Measurements from ENCODE around the gene AOPEP.

Gene AOPEP

DNA sequence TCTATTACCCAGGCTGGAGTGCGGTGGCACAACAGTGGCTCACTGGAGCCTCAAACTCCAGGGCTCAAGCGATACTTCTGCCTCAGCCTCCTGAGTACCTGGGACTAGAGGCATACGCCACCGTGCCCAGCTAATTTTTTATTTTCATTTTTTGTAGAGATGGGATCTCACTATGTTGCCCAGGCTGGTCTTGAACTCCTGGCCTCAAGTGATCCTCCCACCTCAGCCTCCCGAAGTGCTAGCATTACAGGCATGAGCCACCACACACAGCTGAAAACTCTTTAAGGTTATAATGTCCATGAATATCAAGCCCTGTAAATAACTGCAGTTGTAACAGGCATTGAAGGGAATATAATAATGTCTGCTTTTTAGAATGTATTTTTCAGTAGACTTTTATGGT, 271.2 kb downstream of the AOPEP start:
- H3K27ac ChIP-seq (ENCODE audit: low read depth, low read length) = peak overlapping the region; percentile 93
- no peaks in the 10 kb centered on the region for H3K27me3 ChIP-seq (ENCODE audit: control insufficient read depth, insufficient read depth, low read length)
- H3K9ac ChIP-seq (ENCODE audit: low read length) = no peak overlapping the region
- H3K4me3 ChIP-seq (ENCODE audit: low read length) = no peak overlapping the region
- H3K36me3 ChIP-seq (ENCODE audit: control insufficient read depth, insufficient read depth, low read length) = no peaks in the 10 kb centered on the region
- H3K4me1 ChIP-seq (ENCODE audit: control insufficient read depth, insufficient read depth, low read length) = peaks cover 18% of the 10 kb centered on the region

DNA sequence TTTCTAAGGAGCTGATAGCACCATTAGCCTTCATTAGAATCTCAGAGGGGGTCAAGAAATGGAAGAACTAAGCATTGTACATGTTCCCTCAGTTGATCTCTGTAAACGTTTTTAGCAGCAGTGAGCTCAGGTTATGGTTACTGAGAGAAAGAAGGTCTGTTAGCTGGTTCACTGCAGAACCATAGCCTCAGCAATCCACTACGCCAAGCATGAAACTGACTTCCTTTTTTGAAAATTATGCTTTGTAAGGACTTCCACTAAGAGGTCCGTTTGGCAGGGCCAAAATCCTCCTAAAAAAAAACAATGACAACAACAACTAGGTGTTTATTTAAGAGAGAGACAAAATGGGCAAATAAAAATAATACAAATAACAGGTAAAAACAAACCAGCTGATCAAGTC, 273.3 kb downstream of the AOPEP start:
- no peaks in the 10 kb centered on the region for H3K36me3 ChIP-seq (ENCODE audit: control insufficient read depth, insufficient read depth, low read length)
- H3K9ac ChIP-seq (ENCODE audit: low read length) = no peak overlapping the region
- no peaks in the 10 kb centered on the region for H3K27me3 ChIP-seq (ENCODE audit: control insufficient read depth, insufficient read depth, low read length)
- peak overlapping the region; percentile 54 for H3K27ac ChIP-seq (ENCODE audit: low read depth, low read length)
- no peak overlapping the region for H3K4me3 ChIP-seq (ENCODE audit: low read length)
- peaks cover 26% of the 10 kb centered on the region for H3K4me1 ChIP-seq (ENCODE audit: control insufficient read depth, insufficient read depth, low read length)

DNA sequence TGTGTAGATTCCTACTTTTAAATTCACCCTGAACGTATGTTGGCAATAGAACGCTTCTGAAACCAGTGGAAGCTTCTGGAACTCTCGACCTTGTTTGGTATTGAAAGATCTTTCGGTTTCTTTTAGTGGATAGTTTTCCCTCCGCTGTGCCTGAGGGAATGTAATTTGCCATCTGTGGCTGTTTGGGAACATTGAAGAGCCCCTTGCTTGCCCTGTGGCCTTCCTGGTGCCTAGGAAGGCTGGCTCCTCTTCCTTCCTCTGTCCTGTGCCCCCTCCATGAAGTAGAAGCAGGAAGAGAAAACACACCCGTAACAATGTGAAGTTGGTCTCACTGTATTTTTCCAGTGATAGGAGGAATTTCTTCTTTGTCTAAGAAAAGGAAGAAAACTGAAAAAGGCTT, 274.3 kb downstream of the AOPEP start:
- Histone ChIP-seq H3K4me1 (ENCODE audit: control insufficient read depth, insufficient read depth, low read length) (peaks cover 19% of the 10 kb centered on the region), H3K9ac (ENCODE audit: low read length) (no peak overlapping the region), H3K27ac (ENCODE audit: low read depth, low read length) (peak overlapping the region; percentile 65), H3K4me3 (ENCODE audit: low read length) (peak overlapping the region; percentile 45), H3K36me3 (ENCODE audit: control insufficient read depth, insufficient read depth, low read length) (no peaks in the 10 kb centered on the region), H3K27me3 (ENCODE audit: control insufficient read depth, insufficient read depth, low read length) (no peaks in the 10 kb centered on the region)

DNA sequence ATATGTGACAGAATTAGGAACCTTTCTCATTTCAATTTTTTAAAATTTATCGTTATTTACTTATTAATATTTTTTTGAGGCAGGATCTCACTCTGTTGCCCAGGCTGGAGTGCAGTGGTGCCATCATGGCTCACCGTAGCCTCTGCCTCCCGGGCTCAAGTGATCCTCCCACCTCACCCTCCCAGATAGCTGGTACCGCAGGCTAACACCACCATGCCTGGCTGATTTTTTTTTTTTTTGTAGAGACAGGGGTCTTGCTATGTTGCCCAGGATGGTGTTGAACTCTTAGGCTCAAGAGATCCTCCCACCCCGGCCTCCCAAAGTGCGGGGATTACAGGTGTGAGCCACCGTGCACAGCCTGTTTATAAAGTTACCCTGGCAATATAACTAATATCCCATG, 275.2 kb downstream of the AOPEP start:
- H3K4me1 ChIP-seq (ENCODE audit: control insufficient read depth, insufficient read depth, low read length) = peaks cover 10% of the 10 kb centered on the region
- no peak overlapping the region for H3K9ac ChIP-seq (ENCODE audit: low read length)
- no peaks in the 10 kb centered on the region for H3K27me3 ChIP-seq (ENCODE audit: control insufficient read depth, insufficient read depth, low read length)
- no peak overlapping the region for H3K4me3 ChIP-seq (ENCODE audit: low read length)
- no peaks in the 10 kb centered on the region for H3K36me3 ChIP-seq (ENCODE audit: control insufficient read depth, insufficient read depth, low read length)
- no peak overlapping the region for H3K27ac ChIP-seq (ENCODE audit: low read depth, low read length)

DNA sequence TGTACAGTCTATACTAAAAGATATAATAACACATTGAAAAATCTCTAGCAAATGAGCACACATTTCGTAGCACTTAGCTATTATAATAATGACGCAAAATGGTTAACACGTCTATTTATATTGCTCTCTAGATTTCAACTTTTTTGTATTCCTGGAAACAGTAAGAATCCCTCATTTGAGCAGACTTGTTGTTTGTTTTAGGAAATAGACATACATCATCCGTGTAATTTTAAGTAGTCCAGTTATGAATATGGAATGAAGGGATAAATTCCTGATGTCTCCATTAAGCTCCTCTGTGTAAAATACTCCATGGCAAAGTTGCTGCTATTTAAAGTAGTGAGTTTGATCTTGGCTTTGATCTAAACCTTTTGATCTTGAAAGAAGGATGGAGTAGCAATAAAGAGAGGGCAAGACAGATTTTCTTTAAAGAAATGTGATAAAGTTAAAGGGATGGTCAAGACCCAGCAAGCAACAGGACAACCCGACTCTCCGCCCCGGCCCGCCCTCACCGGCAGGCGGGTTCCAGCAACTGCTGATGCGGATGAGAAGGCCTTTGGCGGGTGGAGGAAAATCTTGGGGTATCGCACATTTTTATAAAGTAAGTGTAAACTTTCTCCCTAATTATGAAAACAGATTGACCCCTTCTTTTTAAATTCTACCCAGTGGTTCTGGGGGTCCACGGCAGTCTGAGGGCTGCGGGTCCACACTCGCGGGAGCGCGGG, 277.4 kb downstream of the AOPEP start:
- Histone ChIP-seq H3K4me1 (ENCODE audit: control insufficient read depth, insufficient read depth, low read length) (peaks cover 9% of the 10 kb centered on the region), H3K27ac (ENCODE audit: low read depth, low read length) (peak overlapping the region; percentile 98), H3K4me3 (ENCODE audit: low read length) (peak overlapping the region; percentile 84), H3K9ac (ENCODE audit: low read length) (peak overlapping the region; percentile 92), H3K36me3 (ENCODE audit: control insufficient read depth, insufficient read depth, low read length) (peaks cover 4% of the 10 kb centered on the region), H3K27me3 (ENCODE audit: control insufficient read depth, insufficient read depth, low read length) (no peaks in the 10 kb centered on the region)

DNA sequence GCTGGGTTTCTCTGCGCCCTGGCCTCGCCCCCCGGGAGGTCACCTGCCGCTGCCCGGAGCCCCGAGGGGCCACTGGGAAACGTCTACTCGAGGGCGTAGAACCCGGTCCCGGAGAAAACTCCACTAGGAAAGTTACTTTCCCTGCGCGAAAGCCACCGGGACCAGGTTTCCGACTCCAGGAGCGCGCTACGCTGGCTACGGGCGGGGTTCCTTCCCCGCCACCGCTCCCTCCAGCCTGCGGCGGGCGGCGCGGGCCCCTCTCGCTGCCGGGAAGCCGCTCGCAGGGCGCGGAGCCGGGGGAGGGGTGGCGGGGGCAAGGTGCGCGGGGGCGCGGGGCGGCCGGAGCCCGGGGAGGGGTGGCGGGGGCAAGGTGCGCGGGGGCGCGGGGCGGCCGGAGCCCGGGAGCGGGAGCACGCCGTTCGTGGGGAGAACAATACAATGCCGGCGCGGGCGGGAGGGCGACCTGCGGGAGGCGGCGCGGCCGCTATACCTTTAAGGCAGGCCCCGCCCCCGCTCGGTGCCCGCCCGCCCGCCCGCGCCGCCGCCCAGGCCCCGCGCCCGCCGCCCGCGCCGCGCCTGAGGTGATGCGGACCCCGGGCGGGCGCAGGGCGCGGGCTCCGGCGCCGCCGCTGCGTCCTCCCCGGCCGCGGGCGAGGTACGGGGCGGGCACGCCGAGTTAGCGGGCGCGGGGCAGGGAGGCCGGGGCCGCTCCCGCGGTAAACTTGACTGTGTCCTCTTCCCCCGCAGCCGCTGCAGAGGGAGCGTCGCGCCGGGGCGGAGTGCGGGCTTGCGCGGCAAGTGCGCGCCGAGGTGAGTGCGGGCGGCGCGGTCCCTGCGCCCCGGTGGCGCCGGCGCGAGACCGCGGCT, 278.1 kb downstream of the AOPEP start:
- Histone ChIP-seq H3K27ac (ENCODE audit: low read depth, low read length) (peak overlapping the region; percentile 98), H3K36me3 (ENCODE audit: control insufficient read depth, insufficient read depth, low read length) (peaks cover 4% of the 10 kb centered on the region), H3K27me3 (ENCODE audit: control insufficient read depth, insufficient read depth, low read length) (no peaks in the 10 kb centered on the region), H3K9ac (ENCODE audit: low read length) (peak overlapping the region; percentile 94), H3K4me3 (ENCODE audit: low read length) (peak overlapping the region; percentile 93), H3K4me1 (ENCODE audit: control insufficient read depth, insufficient read depth, low read length) (peaks cover 14% of the 10 kb centered on the region)

DNA sequence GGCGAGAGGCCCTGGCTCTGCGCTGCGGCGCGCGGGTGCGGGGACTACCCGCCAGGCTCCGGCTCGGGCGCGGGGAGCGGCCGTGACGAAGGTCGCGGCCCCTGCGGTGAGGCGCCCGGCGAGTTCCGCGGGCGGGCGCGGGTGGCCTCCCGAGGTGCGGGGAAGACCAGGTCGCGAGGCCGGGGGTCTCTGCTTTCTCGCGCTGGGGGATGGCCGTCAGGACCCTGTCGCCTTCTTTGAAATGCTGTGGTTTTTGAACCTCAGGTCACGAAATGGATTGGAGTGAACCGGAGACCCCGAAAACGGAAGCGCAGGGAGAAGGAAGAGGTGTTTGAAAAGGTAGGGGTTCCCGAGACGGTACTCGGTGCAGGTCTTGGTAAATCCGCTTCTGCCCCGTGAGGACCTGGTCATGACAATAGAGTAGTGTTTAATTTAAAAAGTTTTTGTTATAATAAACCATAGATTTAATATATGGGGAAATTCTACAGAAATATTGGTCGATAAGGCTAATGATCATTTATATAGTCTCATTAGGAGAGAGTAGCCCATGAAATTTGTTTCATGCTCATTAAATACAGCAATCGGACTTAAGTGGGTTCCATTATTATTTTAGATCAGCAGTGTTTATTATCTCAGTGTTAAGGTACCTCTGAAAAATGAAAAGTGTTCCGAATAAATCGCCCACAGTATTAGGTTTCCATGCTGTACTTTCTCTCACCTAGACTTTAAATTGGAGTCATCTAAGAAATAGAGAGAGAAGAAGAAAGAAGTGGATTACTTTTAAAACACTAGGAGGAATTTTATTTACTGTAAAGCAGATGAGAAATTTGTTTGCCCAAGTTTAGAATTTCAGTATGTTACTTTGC, 279.0 kb downstream of the AOPEP start:
- Histone ChIP-seq H3K36me3 (ENCODE audit: control insufficient read depth, insufficient read depth, low read length) (peaks cover 7% of the 10 kb centered on the region), H3K27me3 (ENCODE audit: control insufficient read depth, insufficient read depth, low read length) (no peaks in the 10 kb centered on the region), H3K4me3 (ENCODE audit: low read length) (peak overlapping the region; percentile 93), H3K4me1 (ENCODE audit: control insufficient read depth, insufficient read depth, low read length) (peaks cover 19% of the 10 kb centered on the region), H3K27ac (ENCODE audit: low read depth, low read length) (peak overlapping the region; percentile 98), H3K9ac (ENCODE audit: low read length) (peak overlapping the region; percentile 94)

DNA sequence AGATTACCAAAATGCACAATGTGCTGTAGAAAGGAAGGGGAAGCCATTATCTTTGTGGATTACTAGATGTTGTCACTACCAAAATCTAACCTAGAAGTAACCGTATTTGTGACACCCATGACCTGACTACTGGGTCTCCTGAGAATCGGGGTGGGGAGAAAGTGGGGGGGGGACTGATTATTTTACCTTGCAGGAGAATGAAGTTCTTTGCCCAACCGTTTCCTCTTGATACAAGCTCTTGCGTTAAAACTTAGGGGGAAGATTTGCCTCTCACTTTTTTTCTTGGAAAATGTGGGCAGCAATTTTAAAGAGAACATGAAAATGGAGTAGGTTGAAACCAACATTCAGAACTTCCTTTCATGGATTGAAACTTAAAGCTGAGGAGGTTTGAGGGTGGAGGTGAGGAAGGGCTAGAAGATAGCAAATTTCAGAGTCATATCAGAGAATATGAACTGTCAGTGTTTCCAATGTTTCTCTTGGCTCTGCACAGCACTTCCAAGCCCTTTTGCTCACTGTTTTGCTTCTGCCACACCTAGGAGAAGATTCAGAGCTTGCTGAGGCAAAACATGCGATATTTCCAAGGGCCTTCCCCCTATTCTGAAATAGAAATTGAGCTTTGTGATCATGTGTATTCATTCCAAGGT, 280.8 kb downstream of the AOPEP start:
- Histone ChIP-seq H3K4me3 (ENCODE audit: low read length) (peak overlapping the region; percentile 93), H3K36me3 (ENCODE audit: control insufficient read depth, insufficient read depth, low read length) (peaks cover 8% of the 10 kb centered on the region), H3K27me3 (ENCODE audit: control insufficient read depth, insufficient read depth, low read length) (no peaks in the 10 kb centered on the region), H3K4me1 (ENCODE audit: control insufficient read depth, insufficient read depth, low read length) (peaks cover 21% of the 10 kb centered on the region), H3K9ac (ENCODE audit: low read length) (peak overlapping the region; percentile 5), H3K27ac (ENCODE audit: low read depth, low read length) (peak overlapping the region; percentile 98)

DNA sequence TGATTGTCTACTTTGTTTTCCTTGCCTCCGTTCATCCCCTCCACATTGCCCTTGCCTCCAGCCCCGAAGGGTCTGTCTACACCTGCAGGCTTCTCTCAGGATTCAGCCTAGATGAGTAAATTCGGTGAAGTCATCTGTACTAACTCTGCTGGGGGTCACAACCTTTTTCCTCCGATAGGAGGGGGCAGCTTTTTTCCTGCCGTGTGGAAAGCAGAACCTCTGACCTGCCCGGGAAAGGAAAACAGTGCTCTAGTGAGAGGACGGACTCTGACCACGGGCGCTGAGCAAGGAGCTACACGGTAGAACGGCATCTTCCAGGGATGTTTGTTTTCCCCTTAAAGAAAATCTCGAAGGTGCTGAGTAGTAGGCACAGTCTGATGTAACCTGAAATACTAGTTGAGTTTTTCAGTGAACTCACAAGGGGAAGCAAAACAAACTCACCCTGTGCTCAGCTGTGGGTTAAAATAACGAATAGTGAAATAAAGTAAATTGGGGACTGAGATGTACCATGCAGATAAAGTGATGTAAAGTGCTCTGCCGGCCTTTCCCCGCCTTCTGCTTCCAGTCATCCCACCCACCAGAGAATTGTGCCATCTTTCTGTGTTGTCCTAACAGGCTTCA, 281.8 kb downstream of the AOPEP start:
- Histone ChIP-seq H3K27me3 (ENCODE audit: control insufficient read depth, insufficient read depth, low read length) (no peaks in the 10 kb centered on the region), H3K4me3 (ENCODE audit: low read length) (peak overlapping the region; percentile 93), H3K4me1 (ENCODE audit: control insufficient read depth, insufficient read depth, low read length) (peaks cover 19% of the 10 kb centered on the region), H3K9ac (ENCODE audit: low read length) (peak overlapping the region; percentile 45), H3K36me3 (ENCODE audit: control insufficient read depth, insufficient read depth, low read length) (peaks cover 8% of the 10 kb centered on the region), H3K27ac (ENCODE audit: low read depth, low read length) (peak overlapping the region; percentile 98)

DNA sequence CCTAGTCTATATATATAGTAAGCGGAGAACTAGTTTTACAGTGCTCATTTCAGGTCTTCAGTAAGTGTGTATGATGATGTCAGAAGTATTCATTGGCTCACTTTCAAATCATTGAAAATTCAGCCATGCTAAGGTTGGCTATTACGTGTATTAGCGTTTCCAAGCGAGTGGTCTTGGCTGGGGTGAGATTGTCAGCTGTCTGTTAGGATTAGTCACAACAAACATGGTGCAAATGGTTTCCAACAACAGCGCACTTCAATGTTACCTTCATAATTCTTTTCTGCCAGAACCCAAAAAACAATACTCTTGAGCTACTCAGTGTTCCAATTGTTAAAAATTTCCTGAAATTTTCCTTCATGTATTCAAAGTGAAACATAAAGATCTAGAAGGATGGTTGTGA, 283.0 kb downstream of the AOPEP start:
- Histone ChIP-seq H3K27me3 (ENCODE audit: control insufficient read depth, insufficient read depth, low read length) (no peaks in the 10 kb centered on the region), H3K36me3 (ENCODE audit: control insufficient read depth, insufficient read depth, low read length) (peaks cover 8% of the 10 kb centered on the region), H3K9ac (ENCODE audit: low read length) (no peak overlapping the region), H3K4me1 (ENCODE audit: control insufficient read depth, insufficient read depth, low read length) (peaks cover 18% of the 10 kb centered on the region), H3K27ac (ENCODE audit: low read depth, low read length) (peak overlapping the region; percentile 98), H3K4me3 (ENCODE audit: low read length) (peak overlapping the region; percentile 19)

DNA sequence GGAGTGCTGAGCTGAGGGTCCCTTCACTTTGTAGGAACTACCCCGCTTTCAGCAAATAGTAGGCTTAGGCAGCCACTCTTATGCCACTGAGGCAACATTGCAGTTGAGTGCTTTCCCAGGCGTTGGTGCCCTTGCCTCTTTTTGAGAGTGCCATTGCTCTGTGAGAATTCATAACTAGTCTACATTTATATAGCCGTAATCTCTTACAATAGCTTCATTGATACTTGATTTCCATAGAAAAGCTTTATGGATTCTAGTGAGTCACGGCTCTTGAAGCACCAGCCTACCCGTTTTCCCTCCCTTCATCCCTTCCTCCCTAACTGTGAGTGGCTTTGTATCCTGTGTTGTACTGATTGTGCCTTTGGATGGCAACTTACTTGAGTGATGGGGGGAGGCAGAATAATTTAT, 283.9 kb downstream of the AOPEP start:
- Histone ChIP-seq H3K27me3 (ENCODE audit: control insufficient read depth, insufficient read depth, low read length) (no peaks in the 10 kb centered on the region), H3K9ac (ENCODE audit: low read length) (no peak overlapping the region), H3K27ac (ENCODE audit: low read depth, low read length) (peak overlapping the region; percentile 83), H3K4me1 (ENCODE audit: control insufficient read depth, insufficient read depth, low read length) (peaks cover 25% of the 10 kb centered on the region), H3K36me3 (ENCODE audit: control insufficient read depth, insufficient read depth, low read length) (peaks cover 8% of the 10 kb centered on the region), H3K4me3 (ENCODE audit: low read length) (no peak overlapping the region)

Measured in rectal smooth muscle tissue (tissue), 1 donor.